PC-9 (cell line): ENCODE data around the gene PHF11. TPM values are rescaled to one million over a fixed set of nuclear protein-coding genes. Genes with fewer than 3 reads are reported as not detected.

Experiments
- BruUV-seq: library from RNA; stranded (reverse); fragments of 400-500 nt; replicated peaks from 2 replicates; lab custom pipeline; 2021; lab: Mats Ljungman, UMichigan
- CTCF ChIA-PET: fragments of 300-600 bp; sonication (Branson Sonifier 250); formaldehyde crosslinking; loops from one replicate; lab custom pipeline; 2022; ENCODE audit warnings: antibody characterized with exemption; lab: Charles Lee
- POLR2A ChIA-PET: fragments of 300-600 bp; sonication (Branson Sonifier 250); formaldehyde crosslinking; loops from one replicate; lab custom pipeline; 2022; ENCODE audit warnings: antibody characterized with exemption; ENCODE audit not compliant: unreplicated experiment; lab: Charles Lee
- DNase-seq, 2 experiments: peaks; one replicate each; pipeline versions ENCODE4 v3.0.0 to v3.0.0-alpha.2; 2015 to 2022; ENCODE audit warnings: mixed read lengths in 1 of 2
- H2AFZ ChIP-seq: fragments of 200-600 bp; sonication (generic); 2 replicates; pipeline ENCODE4 v1.8.1; 2017; ENCODE audit warnings: antibody characterized with exemption
- H3F3A ChIP-seq: fragments of 200-600 bp; sonication (generic); 2 replicates; pipeline ENCODE4 v1.8.1; 2017; ENCODE audit warnings: antibody characterized with exemption, mild to moderate bottlenecking, low read depth; ENCODE audit not compliant: insufficient read depth
- H3K27ac ChIP-seq: fragments of 200-600 bp; sonication (generic); 2 replicates; pipeline ENCODE4 v1.6.1; 2016; ENCODE audit warnings: mixed run types
- H3K27me3 ChIP-seq: fragments of 200-600 bp; sonication (generic); 2 replicates; pipeline ENCODE4 v1.6.1; 2016; ENCODE audit warnings: low read depth, mixed run types; ENCODE audit not compliant: insufficient read depth
- H3K36me3 ChIP-seq: fragments of 200-600 bp; sonication (generic); 2 replicates; pipeline ENCODE4 v1.6.1; 2016; ENCODE audit warnings: low read depth, mixed run types
- H3K4me1 ChIP-seq: fragments of 200-600 bp; sonication (generic); replicated peaks from 2 replicates; pipeline ENCODE4 v1.6.1; 2016; ENCODE audit warnings: mixed run types; ENCODE audit not compliant: insufficient read depth
- H3K4me2 ChIP-seq: fragments of 200-600 bp; sonication (generic); 2 replicates; pipeline ENCODE4 v1.6.1; 2017; ENCODE audit warnings: mixed run types
- H3K4me3 ChIP-seq: fragments of 200-600 bp; sonication (generic); 2 replicates; pipeline ENCODE4 v1.6.1; 2016; ENCODE audit warnings: mixed run types
- H3K79me2 ChIP-seq: fragments of 200-600 bp; sonication (generic); 2 replicates; pipeline ENCODE4 v1.6.1; 2017; ENCODE audit warnings: low read depth, mixed run types
- H3K9me2 ChIP-seq: fragments of 200-600 bp; sonication (generic); 2 replicates; pipeline ENCODE4 v1.8.1; 2017; ENCODE audit warnings: mild to moderate bottlenecking; ENCODE audit not compliant: insufficient read depth
- H3K9me3 ChIP-seq: fragments of 200-600 bp; sonication (generic); 2 replicates; pipeline ENCODE4 v1.8.1; 2016; ENCODE audit warnings: low read depth; ENCODE audit not compliant: insufficient read depth
- H4K20me1 ChIP-seq: fragments of 200-600 bp; sonication (generic); 2 replicates; pipeline ENCODE4 v1.8.1; 2017; ENCODE audit not compliant: insufficient read depth
- EZH2 ChIP-seq: fragments of 200-600 bp; sonication (generic); IDR thresholded peaks from 2 replicates; pipeline ENCODE4 v1.8.0; 2017; ENCODE audit warnings: antibody characterized with exemption, low read depth
- intact Hi-C: fragments of 100-400 bp; cut with micrococcal nuclease; formaldehyde crosslinking; loops from one replicate; pipeline ENCODE4 v1.10.0; 2022; ENCODE audit not compliant: unreplicated experiment
- total RNA-seq: library from RNA; stranded (reverse); gene quantifications from 2 replicates; pipeline ENCODE4 v1.2.3, GENCODE V29; 2021
- TF ChIP-seq, protein P1 (sequence below): fragments of 200-600 bp; sonication (generic); conservative IDR thresholded peaks from 2 replicates; pipeline ENCODE4 v1.6.1; 2017; ENCODE audit warnings: mixed run types, antibody characterized with exemption, mild to moderate bottlenecking, moderate library complexity

The PHF11 gene
- total RNA-seq, 1 experiment from 2014 or later = 25.2 TPM

GRCh38 chr13:49566461-49566860 is 70.7 kb downstream of the PHF11 start:
- Histone ChIP-seq H3K36me3 (no peaks in the 10 kb centered on the region), H4K20me1 (no peaks in the 10 kb centered on the region), H3K79me2 (no peaks in the 10 kb centered on the region), H3K4me3 (no peak overlapping the region), H3K9me2 (no peaks in the 10 kb centered on the region), H2AFZ (no peak overlapping the region), H3K4me2 (no peak overlapping the region), H3K4me1 (peaks cover 26% of the 10 kb centered on the region), H3K27ac (no peak overlapping the region), H3K27me3 (no peaks in the 10 kb centered on the region), H3F3A (peaks cover 14% of the 10 kb centered on the region), H3K9me3 (no peaks in the 10 kb centered on the region)
- no peak for DNase-seq
- BruUV-seq = no TSS peak
- TF ChIP-seq EZH2 = no peak
- TF ChIP-seq, protein P1, sequence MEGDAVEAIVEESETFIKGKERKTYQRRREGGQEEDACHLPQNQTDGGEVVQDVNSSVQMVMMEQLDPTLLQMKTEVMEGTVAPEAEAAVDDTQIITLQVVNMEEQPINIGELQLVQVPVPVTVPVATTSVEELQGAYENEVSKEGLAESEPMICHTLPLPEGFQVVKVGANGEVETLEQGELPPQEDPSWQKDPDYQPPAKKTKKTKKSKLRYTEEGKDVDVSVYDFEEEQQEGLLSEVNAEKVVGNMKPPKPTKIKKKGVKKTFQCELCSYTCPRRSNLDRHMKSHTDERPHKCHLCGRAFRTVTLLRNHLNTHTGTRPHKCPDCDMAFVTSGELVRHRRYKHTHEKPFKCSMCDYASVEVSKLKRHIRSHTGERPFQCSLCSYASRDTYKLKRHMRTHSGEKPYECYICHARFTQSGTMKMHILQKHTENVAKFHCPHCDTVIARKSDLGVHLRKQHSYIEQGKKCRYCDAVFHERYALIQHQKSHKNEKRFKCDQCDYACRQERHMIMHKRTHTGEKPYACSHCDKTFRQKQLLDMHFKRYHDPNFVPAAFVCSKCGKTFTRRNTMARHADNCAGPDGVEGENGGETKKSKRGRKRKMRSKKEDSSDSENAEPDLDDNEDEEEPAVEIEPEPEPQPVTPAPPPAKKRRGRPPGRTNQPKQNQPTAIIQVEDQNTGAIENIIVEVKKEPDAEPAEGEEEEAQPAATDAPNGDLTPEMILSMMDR = no peak
- ChIA-PET POLR2A (no interaction called here), CTCF (no interaction called here)
- intact Hi-C loops = no loop called here

DNA sequence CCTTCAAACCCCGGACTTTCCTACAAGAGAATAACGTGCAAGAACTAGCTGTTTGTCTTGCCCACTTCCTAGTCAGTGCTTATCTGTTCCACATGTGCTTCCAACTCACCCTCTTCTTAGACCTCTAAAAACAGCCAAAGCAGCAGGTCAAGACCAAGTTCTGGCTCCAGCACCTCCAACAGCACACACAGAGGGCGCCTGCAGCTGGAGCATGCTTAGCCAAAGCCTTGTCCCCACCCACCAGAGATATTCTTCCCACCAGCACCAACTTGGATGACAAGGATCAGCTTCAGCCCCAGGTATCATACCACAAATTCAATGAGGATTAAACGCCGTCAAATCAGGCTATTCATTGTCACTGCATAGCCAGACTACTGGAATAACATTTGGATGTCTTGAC is 71.7 kb downstream of the PHF11 start:
- Histone ChIP-seq H3K4me2 (no peak overlapping the region), H3K36me3 (no peaks in the 10 kb centered on the region), H3K79me2 (no peaks in the 10 kb centered on the region), H3K9me2 (no peaks in the 10 kb centered on the region), H3K27me3 (no peaks in the 10 kb centered on the region), H3K4me3 (no peak overlapping the region), H2AFZ (no peak overlapping the region), H3K9me3 (no peaks in the 10 kb centered on the region), H3K4me1 (peaks cover 29% of the 10 kb centered on the region), H3K27ac (no peak overlapping the region), H3F3A (peaks cover 14% of the 10 kb centered on the region), H4K20me1 (no peaks in the 10 kb centered on the region)
- TF ChIP-seq, protein P1 = no peak
- no peak for TF ChIP-seq EZH2
- BruUV-seq = no TSS peak
- no peak for DNase-seq
- ChIA-PET POLR2A (no interaction called here), CTCF (no interaction called here)
- intact Hi-C loops = no loop called here

- Histone ChIP-seq H2AFZ (no peak overlapping the region), H4K20me1 (no peaks in the 10 kb centered on the region), H3K4me1 (peaks cover 29% of the 10 kb centered on the region), H3F3A (peaks cover 14% of the 10 kb centered on the region), H3K79me2 (no peaks in the 10 kb centered on the region), H3K27ac (peak overlapping the region; percentile 64), H3K4me2 (peak overlapping the region; percentile 56), H3K27me3 (no peaks in the 10 kb centered on the region), H3K4me3 (no peak overlapping the region), H3K9me3 (no peaks in the 10 kb centered on the region), H3K36me3 (no peaks in the 10 kb centered on the region), H3K9me2 (no peaks in the 10 kb centered on the region)
- intact Hi-C loops = loop anchor here (2.0 kb wide), 1 partner anchor 15 kb away; the partner anchor contains the start of gene RCBTB1
- ChIA-PET POLR2A (interaction anchor here (0.7 kb wide), 1 partner anchor 16 kb away, joined by 4 read pairs; the partner anchor contains the start of gene RCBTB1), CTCF (no interaction called here)
- no TSS peak for BruUV-seq
- no peak for TF ChIP-seq EZH2
- TF ChIP-seq, protein P1 = no peak
- DNase-seq = peak in 1 of 2 experiments; percentile 89
These were observed 74.4 kb downstream of the PHF11 start for GRCh38 chr13:49569993-49570689.
